HG03060 (cell line): ENCODE data around the gene CHDH.

Experiments used
- ATAC-seq: cut with Tn5 transposase; IDR thresholded peaks from one replicate; pipeline ENCODE4 v1.9.1; 2021; ENCODE audit warnings: low read depth, moderate number of reproducible peaks; ENCODE audit not compliant: unreplicated experiment

Gene CHDH

DNA sequence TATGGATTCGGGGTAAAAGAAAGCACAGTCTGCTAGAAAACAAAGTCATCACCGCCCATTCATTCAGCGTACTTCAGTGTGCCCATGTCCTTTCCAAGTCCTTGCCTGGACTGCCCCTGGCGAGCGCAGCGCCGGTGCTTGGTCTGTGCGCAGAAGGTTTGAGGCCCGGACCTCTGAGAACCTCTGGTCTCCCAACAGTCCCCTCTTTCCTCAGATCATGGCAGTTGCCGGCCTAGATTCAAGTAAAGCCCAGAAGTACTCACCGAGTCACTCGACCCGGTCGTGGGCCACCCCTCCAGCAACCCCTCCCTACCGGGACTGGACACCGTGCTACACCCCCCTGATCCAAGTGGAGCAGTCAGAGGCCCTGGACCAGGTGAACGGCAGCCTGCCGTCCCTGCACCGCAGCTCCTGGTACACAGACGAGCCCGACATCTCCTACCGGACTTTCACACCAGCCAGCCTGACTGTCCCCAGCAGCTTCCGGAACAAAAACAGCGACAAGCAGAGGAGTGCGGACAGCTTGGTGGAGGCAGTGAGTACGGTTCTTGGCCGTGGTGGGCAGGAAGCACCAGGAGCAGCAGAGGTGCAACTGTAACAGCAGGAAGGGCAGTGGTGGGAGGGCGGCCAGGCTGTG, 36.3 kb downstream of the CHDH start:
- no peak for ATAC-seq

DNA sequence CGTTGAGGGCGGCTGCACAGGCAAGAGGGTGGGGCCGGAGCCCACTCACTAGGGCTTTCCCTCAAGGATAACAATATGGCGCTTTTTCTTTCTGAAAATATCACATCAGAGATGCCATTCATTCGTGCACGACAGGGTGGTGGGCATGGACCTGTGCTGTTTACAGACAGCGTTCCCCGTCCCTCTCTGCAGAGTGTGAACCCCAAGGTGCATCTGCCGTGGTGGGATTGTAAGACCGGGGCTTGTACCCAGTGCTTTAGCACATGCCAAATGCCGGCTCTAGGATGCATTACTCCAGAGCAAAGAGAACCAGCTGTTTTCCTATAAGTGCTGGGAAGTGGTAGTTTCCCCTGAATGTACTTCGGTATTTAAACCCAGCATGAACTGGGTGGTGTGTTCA, 37.0 kb downstream of the CHDH start:
- ATAC-seq: no peak

DNA sequence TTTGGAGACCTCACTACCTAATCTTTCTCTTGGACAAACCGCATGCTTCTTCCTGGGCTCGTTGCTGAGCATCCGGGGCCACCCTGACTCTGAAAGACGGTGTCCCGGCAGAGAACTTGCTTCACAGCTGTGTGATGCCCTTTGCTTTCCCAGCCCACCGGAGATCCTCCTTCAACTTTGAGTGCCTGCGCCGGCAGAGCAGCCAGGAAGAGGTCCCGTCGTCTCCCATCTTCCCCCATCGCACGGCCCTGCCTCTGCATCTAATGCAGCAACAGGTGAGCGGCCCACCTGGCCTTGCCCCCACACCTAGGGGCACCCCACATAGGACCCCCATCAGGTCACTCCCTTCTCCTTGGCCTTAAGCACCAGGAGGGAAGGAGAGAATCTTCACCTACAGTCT, 37.7 kb downstream of the CHDH start:
- ATAC-seq: no peak

DNA sequence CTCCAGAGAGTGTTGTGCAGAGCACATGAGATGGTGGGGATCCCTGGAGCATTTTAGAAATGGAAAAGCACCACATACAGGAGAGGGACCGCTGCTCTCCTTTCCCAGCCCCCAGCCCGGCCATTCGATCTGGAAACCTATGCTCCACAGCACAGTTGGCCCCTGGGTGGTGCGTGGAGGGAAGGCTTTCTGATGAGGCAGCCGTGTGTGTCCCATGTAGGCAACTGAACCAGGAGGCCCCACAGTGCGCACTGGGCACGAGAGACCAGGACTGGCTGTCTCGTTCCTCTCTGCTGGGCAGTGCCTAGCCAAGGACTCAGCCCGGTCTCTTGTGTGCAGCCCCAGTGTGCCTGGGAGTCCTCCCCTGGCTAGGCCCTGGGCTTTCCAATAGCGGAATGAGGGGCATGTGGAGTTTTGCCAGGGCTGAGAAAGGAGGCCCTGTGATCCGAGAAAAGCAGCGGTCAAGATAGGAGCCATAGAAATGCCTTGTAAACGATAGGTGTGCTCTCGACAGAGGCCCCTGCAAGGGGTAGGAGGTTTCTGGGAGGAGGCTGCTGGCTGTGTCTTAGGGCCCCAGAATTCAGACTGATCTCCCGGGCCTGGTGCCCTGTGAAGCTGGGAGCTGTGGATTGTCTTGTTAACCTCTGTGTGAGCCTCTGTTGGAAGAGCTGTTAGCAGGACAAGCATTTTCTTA, 39.0 kb downstream of the CHDH start:
- ATAC-seq: no peak

DNA sequence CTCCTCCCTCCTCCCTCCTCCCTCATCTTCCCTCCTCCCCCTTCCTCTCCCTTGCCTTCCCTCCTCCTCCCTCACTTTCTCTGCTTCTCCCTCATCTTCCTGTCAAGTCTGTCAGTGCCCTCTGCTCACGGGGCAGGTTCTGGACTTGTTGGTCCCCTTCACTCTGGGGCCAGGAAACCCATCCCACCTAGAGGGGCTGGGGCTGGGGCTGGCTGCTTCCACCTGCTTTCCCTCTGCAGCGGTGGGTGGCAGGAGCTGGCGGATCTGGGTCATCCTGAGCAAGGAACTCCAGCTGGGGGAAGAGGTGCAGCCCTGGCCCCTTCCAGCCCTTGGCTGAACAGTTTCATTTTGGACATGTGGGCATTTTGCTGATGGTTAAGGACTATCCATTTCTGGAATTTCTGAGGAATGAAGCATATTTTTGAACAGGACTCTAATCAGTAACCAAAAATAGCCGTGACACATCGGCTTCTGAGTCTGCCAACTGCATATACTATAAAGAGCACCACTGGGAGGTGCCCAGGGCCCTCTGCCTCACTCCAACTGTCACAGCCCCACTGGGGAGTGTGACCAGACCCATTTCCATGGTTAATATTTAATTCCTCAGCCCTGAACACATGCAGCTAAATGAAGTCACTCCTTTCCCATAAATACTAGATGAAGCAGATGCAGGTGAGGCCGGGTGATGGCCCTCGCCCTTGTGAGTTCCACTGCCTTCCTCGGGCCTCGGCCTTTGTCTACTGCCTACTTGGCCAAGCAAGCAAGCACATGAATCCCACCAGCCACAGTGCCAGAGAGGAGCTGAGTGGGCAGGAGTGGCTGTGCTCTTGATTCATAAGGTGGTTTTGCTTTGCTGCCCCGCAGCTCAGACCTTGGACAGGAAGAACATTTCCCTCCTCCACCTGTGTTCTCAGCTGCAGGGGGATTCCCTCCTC, 39.8 kb downstream of the CHDH start:
- no peak for ATAC-seq

DNA sequence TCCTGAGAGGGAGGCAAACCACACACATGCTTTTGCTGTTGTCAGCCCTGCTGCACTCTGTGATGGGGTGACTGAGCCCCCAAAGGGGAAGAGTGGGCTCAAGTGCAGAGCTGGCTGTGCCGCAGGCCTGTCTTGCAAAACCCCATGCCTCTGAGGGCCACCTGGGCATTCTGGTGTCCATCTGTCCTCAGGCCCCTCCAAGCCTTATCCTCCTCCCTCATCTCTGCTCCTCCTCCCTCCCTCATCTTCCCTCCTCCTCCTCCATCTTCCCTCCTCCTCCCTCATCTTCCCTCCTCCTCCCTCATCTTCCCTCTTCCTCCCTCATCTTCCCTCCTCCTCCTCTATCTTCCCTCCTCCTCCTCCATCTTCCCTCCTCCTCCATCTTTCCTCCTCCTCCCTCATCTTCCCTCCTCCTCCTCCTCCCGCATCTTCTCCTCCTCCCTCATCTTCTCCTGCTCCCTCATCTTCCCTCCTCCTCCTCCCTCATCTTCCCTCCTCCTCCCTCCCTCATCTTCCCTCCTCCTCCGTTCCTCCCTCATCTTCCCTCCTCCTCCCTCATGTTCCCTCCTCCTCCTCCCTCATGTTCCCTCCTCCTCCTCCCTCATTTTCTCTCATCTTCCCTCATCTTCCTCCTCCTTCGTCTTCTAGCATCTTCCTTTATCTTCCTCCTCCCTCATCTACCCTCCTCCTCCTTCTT, 40.6 kb downstream of the CHDH start:
- ATAC-seq: no peak

DNA sequence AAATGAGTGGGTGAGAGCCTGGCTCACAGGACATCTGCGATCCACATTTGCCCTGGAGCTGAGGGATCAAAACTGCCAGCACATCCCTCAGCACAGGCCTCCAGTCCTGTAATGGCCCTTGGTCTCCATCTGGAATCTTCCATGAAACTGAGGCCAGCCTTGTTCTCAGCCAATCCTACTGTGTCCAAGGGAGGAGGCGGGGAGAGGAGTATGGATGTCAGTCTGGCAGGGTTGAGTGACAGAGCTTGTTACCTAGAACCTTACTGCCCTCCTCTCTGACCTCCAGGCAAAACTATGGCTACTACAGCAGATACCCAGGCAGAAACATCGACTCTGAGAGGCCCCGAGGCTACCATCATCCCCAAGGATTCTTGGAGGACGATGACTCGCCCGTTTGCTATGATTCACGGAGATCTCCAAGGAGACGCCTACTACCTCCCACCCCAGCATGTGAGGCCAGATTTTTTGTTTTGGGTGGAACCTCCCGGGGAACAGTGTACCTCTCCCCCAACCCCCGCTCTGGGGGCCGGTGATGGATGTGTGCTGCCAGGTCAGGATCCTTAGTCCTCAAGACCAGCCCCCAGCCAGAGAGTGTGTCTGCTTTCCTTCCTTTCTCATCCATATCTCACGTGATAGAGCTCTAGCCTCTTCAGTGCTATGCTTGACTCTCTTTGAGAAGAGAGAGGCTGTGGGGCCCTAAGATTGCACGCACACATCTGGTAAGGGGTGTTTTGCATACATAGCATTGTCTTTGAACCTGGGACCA, 41.3 kb downstream of the CHDH start:
- peak; percentile 53 for ATAC-seq

DNA sequence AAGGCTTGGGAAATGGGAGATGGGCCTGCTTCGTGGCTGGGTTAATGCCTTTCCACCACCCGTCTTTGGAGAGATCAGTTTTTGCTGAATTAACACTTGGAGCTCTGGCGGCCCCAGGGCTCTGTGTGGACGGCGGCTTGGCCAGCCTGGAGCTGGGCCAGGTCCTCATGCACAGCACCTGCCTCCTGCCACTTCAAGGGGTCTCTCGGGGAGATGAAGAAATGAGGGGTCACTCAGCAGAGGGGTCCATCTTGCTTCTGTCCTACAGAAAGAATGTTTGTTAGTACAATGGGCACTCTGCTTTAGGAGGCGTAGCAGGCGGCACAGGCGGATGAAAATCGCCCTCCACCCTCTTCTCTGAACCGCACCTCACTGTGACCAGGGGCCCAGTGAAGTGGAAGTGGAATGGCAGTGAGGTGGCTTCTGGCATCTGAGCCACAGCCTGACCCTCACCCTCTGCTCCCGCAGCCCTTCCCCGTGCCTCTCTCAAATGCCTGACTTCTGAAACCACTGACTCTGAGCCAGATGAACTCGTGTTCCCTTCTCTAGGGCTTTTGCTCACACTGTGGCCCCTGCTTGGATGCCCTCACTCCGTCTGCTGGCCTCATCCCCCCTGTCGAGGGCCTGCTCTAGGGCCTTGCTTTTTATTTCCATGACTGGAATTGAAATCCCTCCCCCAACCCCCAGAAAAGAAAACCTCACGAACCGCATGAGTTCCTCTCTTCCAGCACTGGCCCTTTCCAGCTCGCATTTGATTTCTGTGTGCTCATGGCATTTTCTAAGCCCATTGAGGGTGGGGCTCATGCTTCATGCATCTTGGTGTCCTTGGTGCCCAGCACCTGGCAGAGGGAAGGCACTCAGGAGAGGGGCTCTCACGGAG, 42.2 kb downstream of the CHDH start:
- no peak for ATAC-seq

DNA sequence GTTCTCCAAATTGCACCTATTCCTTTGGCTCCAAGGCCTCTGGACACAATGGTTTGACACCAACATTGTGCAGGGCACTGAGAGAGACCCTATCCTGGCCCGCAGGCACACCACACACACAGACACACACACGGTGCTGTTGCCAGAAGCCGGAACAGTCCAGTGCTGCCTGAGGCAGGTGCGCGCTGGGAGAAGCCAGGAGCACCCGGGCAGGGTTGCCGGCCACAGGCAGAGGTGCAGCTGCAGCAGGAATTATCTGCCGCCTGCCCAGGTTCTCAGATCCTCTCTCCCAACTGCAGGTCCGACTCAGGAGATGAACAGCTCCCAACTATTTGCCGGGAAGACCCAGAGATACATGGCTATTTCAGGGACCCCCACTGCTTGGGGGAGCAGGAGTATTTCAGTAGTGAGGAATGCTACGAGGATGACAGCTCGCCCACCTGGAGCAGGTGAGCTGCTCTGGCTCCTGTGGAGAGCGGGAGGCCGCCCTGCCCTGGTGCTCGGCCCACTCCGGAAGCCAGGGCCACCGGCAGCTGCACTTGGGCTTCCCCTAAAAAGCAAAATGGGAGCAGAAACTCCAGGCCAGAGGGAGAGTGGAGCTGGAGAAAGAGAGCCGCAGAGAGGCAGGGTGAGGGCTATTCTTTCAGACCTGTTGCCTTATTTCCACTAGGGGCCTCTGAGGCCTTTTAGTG, 42.9 kb downstream of the CHDH start:
- no peak for ATAC-seq

DNA sequence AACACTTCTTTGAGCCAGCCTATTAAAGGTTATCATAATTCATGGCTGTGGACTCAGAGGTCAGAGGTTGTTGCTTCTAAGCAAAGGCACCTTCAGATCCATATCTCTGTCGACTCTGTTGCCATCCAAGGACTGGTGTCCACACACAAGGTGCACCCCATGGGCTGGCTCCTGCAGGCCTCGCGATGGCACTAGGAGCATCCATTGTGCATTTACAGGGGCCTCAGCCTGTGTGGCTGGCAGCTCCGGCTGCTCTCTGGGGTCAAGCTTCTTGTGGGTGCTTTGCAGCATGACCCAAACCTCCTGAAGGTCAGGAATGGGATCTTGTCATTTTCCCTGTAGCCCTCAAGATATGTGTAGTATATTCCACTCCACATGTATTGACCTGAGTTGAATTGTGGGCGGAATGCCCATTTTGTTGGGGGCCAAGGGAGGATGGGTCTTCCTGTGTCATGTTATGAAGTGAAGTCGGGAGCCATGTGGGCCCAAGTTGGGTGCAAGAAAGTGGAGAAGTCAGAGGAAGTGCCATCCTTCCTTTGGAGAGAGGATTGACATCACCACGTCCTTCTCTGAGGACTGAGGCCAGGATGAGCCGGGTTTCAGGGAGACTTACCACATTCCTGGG, 43.9 kb downstream of the CHDH start:
- no peak for ATAC-seq

DNA sequence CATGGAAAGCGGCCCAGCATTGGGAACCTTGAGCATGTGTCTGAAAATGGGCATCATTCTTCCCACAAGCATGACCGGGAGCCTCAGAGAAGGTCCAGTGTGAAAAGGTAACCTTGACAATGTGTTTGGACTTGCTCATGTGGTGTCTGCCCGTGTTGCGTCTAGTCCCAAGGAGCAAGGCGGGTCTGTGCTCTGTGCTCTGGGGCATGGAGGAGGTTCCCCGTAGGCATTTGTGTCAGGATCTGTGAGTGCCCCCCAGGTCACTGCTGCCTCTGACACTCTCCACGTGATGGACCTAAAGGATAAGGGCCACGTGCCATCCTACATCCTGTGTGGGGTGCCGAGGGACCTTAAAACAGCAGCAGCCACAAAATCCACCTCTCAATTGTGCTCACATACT, 44.9 kb downstream of the CHDH start:
- no peak for ATAC-seq

DNA sequence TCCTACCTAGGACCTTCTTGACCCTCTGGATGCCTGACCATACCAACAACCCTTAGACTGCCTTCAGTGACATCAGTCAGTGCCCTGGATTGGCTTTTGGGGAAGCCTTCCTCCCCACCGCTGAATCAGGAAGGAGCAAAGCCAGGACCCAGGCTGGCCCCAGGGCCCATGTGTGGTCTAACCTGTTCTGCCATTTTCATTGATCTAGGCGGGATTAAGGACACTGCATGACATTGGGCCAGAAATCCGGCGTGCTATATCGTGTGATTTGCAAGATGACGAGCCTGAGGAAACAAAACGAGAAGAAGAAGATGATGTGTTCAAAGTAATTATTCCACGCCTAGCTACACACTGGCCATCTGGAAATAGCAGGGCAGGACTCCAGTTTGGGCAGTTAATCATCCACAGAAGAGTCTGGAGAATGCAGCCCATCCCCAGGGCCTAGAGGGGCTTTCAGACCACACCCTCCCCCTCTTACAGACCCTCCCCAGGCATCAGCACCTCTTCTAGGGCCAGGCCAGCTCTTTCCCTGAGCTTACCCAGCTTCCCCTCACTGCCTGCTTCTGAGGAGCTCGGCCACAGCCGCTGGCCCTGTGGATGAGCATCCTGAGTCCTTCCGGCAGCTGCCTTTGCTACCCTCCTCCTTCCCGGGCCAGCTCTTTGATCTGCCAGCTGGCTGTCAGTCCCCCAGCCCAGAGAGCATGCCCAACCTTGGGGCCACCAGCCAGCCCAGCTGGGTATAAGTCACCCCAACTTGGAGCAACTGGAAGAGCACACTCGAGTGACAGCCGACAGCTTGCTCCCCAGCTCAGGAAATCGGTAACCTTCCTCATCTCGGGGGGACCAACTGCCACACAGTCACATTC, 45.9 kb downstream of the CHDH start:
- ATAC-seq: no peak

DNA sequence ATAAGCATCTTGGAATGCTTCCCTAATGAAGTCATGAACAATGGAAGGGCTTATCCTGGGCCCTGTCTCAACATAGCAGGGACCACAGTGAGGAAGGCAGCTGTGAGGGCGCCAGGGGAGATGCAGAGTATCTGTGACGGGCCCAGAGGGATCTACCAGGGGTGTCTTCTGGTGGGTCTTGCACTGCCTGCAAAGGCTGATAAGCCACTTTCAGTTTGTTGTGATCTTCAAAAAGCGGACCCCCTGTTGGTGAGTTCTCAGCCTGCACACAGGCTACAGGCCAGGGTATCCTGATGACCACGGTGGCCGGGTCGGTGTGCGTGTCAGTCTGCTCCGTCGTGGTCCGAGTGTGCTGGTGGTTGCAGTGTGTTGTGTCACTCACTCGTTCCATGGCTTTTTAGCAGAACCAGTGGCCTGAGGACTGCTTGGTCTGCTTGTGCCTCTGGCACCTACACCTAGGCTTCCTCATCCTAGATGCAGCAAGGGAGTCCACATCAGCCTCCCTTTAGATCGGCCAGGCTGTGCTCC, 46.8 kb downstream of the CHDH start:
- no peak for ATAC-seq

DNA sequence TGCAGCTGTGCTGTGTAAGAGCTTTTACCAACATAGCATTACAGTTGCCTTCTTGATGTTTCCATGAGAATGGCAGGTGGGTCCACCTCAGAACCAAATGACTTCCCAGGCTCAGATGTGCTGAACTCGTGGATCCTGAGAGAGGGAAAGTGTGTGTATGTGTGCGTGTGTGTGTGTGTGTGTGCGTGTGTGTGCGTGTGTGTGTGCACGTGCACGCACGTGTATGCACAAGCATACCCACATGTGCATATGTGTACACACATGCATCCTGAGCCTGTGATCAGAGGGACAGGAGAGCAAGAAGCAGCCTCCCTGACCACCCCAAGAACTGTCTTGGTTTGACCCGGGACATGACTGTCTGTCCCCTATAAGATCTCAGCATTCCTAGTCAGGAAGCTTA, 48.1 kb downstream of the CHDH start:
- no peak for ATAC-seq

DNA sequence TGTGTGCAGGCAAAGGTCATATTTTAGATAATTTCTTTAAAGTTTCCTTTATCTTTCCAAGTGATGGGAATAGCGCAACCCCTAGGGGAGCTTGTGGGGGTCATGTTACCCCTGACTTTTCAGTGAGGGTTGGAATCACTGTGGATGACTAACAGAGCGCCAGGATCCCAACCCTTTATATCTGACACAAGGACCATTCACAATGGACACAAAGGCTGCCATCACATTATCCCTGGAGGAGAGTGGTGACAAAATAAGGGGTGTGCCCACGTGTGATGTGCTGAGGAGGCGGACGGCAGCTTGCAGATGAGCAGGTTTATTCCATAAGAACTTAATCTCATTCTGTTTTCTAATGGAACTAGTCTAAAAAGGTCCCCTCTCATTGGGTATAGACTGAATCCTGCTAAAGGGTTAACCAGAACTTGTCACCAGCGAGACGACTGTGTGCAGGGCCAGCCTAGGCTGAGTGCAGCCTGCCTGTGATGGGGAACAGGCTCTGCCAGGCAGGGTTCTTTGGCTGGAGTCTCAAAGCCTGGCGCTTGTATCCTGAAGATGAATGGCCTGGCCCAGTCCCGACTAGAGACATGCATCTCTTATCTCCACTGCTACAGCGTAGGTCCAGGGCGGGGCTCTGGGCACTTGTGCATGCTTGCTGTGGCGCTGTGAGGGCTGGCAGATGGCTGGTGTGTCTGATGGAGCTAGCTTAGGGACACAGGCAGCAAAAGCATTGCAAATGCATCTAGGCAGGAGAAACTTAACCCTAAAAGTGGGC, 50.2 kb downstream of the CHDH start:
- ATAC-seq: no peak

DNA sequence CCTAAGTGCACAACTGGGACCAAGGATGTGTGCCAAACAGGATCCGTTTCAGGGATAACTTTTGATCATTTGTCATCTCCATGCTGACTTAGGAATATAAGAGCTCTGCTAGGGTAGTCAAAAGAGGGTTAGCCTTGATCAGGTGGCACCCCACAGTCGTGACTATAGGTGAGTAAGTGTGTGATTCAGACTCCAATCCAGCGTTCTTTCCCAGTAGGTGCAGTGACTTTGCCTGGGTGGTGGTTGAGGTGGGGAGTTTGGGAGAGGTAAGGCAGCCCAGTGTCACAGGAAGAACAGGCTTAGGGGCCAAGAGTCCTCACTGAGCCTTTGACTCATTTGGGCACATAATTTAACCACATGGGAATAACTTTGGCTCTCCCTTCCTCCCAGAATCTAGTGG, 51.0 kb downstream of the CHDH start:
- no peak for ATAC-seq
